Regular cardiac myocyte (primary cell): ENCODE data around the gene KCNN3. TPM values are rescaled to one million over a fixed set of nuclear protein-coding genes. Genes with fewer than 3 reads are reported as not detected.

Experiments
- total RNA-seq: library from RNA; depleted of rRNA; stranded (reverse); fragments of >200 nt; gene quantifications from 2 replicates; pipeline ENCODE4 v1.2.3, GENCODE V29; 2014

KCNN3 gene
- under 0.01 and 0.28 TPM in 2 replicates for total RNA-seq

DNA sequence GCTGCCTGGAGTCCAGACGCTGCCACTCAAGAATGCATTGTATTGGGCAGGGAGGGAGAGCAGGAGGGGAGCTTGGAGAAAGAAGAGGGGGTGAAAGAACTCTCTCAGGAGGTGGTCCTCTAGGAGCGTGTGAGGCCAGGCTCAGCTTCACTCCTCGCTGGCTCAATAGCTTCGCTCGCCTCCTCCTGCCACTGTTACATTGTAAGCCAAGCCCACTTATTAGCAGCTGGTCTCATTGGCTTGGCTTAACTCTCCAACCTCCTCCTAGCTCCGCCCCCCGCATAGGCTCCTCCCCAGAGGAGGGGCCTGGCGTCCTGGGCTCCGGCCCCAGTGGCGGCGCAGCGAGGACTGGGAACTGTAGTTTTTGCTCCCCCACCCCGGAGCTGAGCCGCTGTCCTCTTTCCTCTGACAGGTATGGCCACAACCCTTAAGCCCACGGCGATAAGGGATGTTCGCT, at the start of gene KCNN3:
Gene KCNN3 (minus strand): TSS at position 167 of the 457 bp plus-strand sequence. CDS start 317 bp downstream, outside the sequence.

Other genes with a start within 250 kb of the KCNN3 start
- 6.5 and 13.2 TPM in 2 replicates for gene PMVK, start 66.4 kb upstream of the KCNN3 start, total RNA-seq
- gene PBXIP1, start 85.8 kb upstream of the KCNN3 start, total RNA-seq = 27.6 and 109 TPM in 2 replicates
- 5.6 and 7.7 TPM in 2 replicates for gene PYGO2, start 91.5 kb upstream of the KCNN3 start, total RNA-seq
- 176 and 223 TPM in 2 replicates for gene SHC1, start 100.5 kb upstream of the KCNN3 start, total RNA-seq
- 40.9 and 151 TPM in 2 replicates for gene CKS1B, start 104.4 kb upstream of the KCNN3 start, total RNA-seq
- gene FLAD1, start 113.1 kb upstream of the KCNN3 start, total RNA-seq = 17.8 and 27.4 TPM in 2 replicates
- 0.56 TPM in 1 of 2 replicates, not detected in the other for gene LENEP, start 123.3 kb upstream of the KCNN3 start, total RNA-seq
- 12.5 and 16.9 TPM in 2 replicates for gene ZBTB7B, start 132.5 kb upstream of the KCNN3 start, total RNA-seq
- gene DCST2, start 163.5 kb upstream of the KCNN3 start, total RNA-seq = not detected in 2 replicates
- gene DCST1, start 163.5 kb upstream of the KCNN3 start, total RNA-seq = not detected in 2 replicates
- 66.8 and 66.9 TPM in 2 replicates for gene ADAM15, start 181.0 kb upstream of the KCNN3 start, total RNA-seq
- gene EFNA4, start 193.5 kb upstream of the KCNN3 start, total RNA-seq = 1.9 and 3.7 TPM in 2 replicates
- gene EFNA3, start 208.6 kb upstream of the KCNN3 start, total RNA-seq = 0.77 and 3.1 TPM in 2 replicates